Measurements from ENCODE around the gene TMEM130.

Gene TMEM130, protein sequence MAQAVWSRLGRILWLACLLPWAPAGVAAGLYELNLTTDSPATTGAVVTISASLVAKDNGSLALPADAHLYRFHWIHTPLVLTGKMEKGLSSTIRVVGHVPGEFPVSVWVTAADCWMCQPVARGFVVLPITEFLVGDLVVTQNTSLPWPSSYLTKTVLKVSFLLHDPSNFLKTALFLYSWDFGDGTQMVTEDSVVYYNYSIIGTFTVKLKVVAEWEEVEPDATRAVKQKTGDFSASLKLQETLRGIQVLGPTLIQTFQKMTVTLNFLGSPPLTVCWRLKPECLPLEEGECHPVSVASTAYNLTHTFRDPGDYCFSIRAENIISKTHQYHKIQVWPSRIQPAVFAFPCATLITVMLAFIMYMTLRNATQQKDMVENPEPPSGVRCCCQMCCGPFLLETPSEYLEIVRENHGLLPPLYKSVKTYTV

DNA sequence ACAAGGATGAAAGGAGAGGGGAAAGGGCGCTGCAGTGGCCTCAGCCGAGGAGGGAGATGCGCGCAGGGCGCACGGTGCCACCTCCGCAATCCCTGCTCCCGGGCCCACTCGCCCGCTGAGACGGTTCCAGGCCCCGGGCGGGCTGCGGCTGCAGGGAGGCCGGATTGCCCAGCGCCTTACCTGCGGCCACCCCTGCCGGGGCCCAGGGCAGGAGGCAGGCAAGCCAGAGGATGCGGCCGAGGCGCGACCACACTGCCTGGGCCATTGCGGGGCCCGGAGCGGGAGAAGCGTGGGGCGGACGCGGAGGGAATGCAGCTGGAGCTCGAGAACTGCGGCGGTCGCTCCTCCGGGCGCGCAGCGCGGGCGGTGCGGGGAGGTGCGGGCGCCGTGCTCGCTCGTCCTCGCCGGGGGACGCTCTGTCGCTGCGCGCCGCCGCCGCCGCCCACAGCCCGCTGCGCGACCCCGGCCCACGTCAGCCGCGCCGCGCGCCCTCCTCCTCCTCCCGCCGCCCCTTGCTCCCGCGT, at the start of gene TMEM130:
Gene TMEM130 (minus strand): TSS at position 418 of the 524 bp plus-strand sequence. CDS start 153 bp downstream, at position 265.
- DNase-seq (ENCODE audit: low read depth in 2 of 2), result no peak

DNA sequence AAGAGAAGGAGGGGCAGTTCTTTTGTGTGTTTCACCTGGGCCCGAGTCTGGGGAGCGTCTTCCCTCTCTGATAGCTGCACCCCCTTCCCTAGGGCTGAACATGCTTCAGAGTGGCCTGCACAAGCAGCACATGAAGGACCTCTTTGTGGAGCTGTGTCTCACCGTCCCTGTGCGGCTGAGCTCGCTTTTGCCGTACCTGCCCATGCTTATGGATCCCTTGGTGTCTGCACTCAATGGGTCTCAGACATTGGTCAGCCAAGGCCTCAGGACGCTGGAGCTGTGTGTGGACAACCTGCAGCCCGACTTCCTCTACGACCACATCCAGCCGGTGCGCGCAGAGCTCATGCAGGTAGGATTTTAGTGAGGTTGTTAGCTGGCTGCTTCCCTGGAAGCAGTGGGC, 47.5 kb upstream of the TMEM130 start:
- DNase-seq (ENCODE audit: low read depth in 2 of 2), result no peak

DNA sequence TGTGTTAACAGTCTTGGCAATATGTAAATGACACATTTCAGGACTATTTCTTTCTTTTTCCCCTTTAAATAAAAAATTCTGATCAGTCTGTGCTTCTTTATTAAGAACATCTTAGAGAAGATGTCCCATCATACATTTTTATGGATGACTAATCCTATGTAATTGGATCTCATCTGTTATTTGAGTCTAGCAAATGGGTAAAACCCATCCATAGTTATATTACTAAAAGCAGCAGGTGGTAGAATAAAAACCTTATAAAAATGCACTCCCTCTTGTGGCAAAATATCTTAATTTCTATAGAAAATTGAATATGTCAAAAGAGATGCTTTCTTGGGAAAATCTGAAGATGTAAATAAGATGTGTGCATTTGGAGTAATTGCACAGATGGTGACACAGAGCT, 43.8 kb upstream of the TMEM130 start:
- DNase-seq (ENCODE audit: low read depth in 2 of 2), result peak; percentile 12 to 24

DNA sequence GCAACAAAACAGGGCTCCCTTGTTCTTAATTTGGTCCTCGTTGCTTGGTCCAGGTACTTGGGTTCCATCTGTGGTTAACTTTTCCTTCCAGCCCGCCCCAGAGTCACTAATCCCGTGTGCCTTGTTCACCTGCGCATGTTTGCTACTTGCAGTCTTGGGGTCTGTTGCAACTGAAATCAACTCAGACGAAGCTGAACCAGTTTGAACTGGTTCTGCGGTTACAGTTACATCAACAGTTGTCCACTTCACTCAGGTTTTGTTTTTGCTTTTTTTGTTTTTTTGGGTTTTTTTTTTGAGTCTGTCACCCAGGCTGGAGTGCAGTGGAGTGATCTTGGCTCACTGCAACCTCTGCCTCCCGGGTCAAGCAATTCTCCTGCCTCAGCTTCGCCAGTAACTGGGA, 43.2 kb upstream of the TMEM130 start:
- no peak for DNase-seq (ENCODE audit: low read depth in 2 of 2)

DNA sequence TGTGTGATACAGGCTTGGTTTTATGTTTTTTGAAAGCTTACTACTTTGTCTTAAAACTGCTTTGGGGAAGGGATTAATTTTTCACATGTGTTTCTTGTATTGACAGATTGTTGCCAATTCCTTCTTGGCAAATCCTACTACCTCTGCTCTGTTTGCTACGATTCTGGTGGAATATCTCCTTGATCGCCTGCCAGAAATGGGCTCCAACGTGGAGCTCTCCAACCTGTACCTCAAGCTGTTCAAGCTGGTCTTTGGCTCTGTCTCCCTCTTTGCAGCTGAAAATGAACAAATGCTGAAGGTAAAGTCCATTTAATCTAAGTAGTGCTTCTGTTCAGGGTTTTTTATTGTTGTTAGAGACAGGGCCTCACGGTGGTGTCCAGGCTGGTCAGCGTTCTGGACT, 42.1 kb upstream of the TMEM130 start:
- DNase-seq (ENCODE audit: low read depth in 2 of 2), result no peak

DNA sequence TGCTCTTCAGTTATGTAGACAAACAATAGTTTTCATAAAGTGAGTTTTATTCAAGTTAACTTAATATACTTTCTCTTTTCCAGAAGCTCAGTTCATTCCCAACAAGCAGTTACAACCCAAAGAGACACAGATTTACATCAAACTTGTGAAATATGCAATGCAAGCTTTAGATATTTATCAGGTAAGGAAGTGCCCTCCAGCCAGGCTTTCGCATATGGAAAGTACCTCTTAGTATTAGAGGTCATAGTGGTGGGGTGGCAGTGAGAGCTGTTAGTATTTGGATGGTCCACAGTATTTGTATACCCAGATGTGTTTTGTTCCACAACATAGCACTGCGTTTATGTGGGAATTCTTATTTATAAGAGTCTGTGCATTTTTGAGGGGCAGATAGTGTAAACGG, 40.6 kb upstream of the TMEM130 start:
- DNase-seq (ENCODE audit: low read depth in 2 of 2), result no peak

DNA sequence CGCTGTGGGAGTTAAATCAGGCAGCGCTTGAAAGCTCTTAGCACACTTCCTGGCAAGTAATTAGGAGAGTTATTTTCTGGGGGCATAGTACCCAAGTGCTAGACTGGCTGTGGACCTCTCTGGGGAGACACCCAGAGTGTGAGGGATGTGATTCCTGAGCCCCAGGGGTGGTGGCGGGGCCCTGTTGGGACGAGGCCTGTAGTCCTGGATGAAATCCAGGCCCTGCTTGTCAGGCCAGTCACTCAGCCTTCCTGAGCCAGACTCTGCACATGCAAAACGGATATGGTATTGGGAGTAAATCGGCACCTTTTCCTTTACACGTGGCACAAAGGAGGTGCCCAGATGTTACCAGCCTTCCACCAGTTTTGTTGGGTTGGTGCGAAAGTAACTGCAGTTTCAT, 39.7 kb upstream of the TMEM130 start:
- DNase-seq (ENCODE audit: low read depth in 2 of 2), result no peak

DNA sequence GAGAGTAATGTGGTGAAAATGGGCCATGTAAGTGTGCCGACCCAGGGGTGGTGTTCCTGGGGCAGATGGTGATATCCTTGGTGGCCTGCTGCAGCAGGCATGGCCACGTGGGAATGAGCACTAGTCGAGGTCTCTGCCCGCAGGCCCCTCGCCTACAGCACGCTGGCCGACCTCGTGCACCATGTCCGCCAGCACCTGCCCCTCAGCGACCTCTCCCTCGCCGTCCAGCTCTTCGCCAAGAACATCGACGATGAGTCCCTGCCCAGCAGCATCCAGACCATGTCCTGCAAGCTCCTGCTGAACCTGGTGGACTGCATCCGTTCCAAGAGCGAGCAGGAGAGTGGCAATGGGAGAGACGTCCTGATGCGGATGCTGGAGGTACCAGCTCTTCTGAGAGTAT, 38.8 kb upstream of the TMEM130 start:
- DNase-seq (ENCODE audit: low read depth in 2 of 2), result no peak

DNA sequence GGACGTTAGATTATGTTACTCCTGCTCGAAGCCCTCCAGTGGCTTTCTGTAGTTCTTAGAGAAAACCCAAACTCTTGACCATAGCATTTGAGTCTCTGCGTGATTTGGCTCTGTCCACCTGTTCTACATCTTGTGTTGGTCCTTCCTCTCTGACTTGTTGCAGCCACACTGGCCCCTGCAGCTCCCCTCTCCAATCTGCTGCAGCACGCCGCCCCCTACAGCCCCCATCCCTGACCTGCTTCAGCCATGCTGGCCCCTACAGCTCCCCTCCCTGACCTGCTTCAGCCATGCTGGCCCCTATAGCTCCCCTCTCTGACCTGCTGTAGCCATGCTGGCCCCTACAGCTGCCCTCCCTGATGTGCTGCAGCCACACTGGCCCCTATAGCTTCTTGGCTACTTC, 37.8 kb upstream of the TMEM130 start:
- DNase-seq (ENCODE audit: low read depth in 2 of 2), result no peak

DNA sequence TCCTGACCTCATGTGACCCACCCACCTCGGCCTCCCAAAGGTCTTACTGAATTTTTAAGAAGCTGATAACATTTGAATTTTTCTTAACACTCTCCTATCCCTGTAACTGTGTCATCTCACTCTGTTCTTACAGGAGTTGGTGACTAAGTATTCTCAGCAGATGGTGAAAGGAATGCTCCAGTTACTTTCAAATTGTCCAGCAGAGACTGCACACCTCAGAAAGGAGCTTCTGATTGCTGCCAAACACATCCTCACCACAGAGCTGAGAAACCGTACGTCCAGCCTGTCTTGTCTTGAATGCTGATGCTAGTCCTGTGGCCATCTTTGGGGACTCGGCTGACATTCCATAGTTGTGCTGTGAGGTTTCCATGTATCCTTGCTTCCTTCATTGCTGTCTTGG, 33.4 kb upstream of the TMEM130 start:
- no peak for DNase-seq (ENCODE audit: low read depth in 2 of 2)

DNA sequence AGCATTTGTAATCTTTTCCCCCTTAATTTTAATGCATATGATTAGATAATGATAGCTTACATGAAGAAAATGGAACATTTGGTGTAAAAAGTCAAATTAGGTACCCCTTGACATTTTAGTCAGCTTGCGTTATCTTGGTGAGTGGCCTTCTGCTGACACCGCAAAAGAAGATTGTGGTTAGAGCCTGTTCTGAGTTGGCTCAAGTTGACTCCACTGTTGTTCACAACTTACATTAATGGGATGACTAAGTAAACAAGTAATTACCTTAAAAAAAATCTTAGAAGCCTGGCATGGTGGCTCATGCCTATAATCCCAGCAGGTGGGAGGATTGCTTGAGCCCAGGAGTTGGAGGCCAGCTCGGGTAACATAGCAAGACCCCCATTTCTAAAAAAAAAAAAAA, 32.7 kb upstream of the TMEM130 start:
- DNase-seq (ENCODE audit: low read depth in 2 of 2), result no peak

DNA sequence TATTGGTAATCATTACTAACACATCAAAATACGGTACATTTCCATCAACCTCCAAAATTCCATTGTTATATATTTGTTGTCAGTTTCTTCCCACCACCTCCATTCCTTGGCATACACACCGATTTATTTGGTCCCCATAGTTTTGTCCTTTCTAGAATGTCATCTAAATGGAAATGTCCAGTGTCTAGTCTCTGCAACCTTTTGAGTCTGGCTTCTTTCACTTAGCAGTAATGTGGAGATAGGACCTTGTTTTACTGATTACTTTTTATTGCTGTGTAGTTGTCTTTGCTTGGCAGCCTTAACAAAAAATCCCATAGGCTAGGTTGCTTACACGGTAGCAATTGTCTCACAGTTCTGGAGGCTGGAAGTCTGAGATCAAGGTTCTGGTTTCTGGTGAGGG, 31.0 kb upstream of the TMEM130 start:
- DNase-seq (ENCODE audit: low read depth in 2 of 2), result no peak

DNA sequence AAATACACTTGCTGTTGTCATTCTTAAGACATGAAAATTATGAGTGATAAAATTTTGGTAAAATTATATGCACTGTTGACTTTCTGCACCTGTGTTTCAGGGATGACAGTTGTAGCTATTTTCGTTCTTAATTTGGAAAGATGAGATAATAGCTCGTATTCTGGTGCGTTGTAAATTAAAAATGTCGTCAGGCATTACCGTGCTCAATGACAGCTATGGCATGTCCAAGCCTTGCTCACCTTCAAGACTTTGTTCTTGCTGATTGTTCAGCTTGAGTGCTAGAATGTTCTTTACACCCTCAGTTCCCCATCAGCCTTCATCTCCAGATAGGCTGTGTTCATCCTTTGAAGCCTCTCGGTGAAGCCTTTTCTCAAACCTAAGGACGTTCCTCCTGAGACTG, 30.0 kb upstream of the TMEM130 start:
- DNase-seq (ENCODE audit: low read depth in 2 of 2), result no peak

DNA sequence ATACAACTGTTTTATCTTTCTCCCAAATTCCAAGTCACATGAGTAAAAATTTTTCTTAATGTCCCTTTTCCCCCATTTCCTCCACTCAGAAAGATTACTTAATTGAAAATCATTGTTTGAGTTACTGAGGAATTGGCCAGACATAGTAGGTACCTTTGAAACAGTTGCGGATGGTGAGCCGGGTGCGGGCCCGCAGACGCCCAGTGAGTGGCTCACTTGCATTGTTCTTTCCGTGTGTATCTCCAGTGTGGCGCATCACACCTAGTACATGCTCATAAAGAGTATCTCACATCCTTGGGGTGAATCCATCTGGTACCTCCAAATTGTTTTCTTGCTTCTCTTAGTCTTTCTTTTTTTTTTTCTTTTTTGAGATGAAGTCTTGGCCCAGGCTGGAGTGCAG, 22.8 kb upstream of the TMEM130 start:
- DNase-seq (ENCODE audit: low read depth in 2 of 2), result no peak

DNA sequence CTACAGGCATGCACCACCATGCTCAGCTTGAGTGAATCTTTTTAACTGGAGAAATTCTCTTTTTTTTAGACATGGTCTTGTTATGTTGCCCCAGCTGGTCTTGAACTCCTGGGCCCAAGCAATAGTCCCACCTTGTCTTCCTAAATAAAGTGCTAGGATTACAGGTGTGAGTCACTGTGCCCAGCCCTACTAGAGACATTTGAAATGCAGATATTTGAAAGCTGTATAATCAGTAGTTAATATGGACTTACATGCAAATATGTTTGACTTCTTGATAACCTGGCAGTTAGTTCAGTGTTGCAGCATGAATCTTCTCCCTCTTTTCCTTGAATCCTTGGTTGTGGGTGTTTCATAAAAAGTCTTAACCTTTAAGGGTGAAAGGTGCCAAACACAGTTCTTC, 17.2 kb upstream of the TMEM130 start:
- no peak for DNase-seq (ENCODE audit: low read depth in 2 of 2)

DNA sequence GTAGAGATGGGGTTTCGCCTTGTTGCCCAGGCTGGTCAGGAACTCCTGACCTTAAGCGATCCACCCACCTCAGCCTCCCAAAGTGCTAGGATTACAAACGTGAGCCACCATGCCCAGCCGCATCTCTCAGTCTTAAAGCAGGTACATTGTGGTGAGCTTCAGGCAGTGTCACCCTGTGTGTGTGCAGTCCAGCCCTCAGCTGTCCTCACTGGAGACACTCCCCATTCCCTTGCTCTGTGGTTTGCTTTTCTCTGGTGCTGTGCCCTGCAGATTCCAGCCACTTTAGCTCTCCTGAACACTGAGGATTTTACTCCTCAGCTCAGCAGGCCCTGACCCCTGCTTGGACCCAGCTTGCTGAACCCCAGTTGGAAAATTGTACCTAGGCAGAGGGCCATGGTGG, 14.6 kb upstream of the TMEM130 start:
- DNase-seq (ENCODE audit: low read depth in 2 of 2), result no peak

DNA sequence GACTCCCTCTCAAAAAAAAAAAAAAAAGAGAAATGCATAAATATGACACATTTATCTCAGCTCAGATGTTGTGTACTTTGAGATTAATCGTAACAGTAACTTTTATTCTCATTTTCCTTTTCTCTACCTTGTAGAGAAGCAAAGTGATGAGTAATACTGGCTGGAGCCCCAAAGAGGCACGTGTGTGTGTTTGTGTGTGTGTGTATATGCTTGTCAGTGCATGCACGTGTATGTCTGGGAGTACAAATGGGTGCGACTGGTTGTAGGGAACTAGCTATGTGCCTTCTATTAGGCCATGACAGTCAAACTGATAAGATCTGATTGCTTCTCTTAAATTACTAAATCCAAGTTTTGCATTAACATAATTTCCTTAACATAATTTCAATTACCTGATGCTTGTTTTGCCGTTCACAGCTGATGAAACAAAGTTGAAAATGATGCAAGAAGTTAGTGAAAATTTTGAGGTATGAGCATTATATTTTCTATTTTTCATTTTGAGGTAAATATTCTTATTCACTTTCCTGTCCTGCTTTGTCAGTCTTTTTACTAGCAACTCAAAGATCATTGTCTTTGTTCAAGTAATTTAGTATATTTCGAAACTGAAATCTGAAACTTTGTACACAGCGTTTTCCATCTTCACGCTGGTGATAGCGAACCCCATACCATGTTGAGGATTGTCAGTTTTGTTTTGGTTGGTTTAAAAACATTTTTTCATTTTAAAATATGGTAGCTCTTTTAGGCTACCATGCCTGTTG, 11.9 kb upstream of the TMEM130 start:
- DNase-seq (ENCODE audit: low read depth in 2 of 2), result no peak

DNA sequence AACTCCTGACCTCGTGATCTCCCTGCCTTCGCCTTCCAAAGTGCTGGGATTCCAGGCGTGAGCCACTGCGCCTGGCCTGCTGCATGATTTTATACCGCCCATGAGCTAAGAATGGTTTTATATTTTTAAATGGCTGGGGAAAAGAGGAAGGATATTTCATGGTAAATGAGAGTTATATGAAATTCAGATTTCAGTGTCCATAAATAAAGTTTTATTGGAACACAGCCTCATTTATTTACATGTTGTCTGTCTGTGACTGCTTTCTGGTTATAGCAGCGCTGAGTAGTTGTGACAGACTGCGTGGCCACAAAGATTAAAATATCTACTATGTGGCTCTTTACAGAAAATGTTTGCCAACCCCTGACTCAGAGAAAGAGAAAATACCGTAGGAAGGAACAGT, 10.7 kb upstream of the TMEM130 start:
- no peak for DNase-seq (ENCODE audit: low read depth in 2 of 2)

DNA sequence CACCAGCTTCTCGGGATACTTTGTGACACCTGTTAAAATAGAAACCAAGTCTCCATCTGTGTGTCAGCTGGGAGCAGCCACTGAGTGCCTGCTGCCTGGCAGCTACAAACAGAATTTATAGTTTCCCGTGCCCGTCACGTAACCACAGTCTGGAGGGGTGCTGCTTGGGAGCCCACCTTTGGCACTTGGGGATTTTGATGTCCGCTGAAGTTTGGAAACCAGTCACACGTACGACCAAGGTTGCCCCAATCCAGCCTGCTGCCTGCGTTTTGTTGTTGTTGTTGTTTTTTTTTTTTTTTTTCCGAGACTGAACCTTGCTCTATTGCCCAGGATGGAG, 10.1 kb upstream of the TMEM130 start:
- no peak for DNase-seq (ENCODE audit: low read depth in 2 of 2)

DNA sequence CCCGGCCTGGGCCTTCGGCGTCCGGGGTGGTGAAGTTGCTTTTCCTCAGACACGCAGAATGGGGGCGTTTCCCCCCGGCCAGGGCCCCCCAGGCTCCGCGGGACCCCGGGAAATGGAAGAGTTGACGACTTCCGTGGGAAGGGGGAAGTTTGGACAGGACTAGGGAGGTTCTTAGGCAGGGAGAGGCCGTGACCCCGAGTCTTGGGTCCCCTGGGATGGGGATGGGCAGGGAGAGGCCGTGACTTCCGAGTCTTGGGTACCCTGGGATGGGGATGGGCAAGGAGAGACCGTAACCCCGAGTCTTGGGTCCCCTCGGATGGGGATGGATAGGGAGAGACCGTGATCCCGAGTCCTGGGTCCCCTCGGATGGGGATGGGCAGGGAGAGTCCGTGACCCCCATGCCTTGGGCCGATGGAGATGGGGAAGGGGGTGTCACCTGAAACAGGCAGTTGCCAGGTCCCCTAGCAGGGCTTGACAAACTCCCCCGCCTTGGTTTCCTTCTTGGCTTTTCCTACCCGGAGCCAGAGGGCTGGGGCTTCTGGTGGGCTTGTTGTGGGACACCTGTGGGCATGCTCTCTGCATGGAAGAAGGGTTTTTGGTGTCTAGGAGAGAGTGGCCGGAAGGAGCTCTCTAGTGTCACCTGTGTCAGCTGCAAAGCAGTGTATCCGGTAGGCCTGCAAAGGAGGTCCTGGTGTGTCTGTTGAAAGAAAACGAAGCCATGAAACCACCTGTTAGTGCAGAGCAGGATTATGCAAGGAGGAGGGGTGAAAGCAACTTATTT, 9.6 kb upstream of the TMEM130 start:
- no peak for DNase-seq (ENCODE audit: low read depth in 2 of 2)

DNA sequence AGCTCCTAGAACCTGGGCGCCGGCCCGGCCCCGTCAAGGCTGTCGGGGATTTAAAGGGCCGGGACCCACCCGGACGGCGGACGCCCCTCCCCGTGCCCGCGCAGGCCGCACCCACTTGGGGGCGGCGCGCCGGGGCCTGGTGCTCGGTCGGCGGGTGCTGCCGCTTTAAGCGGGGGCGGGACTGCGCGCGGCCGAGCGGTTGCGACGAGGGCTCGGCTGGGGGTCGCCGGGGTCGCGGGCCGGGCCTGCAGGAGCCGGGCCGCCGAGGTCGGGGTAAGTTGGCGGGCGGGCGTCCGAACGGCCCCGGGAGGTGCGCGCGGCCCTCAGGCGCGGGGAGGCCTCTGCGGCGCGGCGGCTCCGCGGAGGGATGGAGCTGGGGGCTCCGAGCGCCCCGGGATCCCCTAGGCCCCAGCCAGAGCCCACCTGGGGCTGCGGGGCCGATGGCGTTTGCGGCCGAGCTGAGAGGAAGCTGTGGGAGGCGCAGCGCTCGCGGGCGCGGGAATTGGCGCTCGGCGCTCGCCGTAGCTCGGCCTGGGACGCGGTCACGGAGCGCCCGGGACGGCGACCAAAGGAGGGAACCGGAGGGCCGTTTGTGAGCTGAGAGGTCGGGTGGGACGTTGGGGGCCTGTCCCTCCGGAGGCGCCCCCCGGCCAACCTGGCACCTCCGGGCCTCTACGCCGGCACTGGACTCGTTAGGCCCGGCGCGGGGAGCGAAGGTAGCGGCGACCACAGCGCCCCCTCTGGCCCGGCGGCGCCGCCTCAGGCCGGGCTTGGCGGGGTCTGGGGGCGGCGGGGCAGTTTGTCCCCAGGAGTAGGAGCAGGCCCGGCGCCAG, 8.8 kb upstream of the TMEM130 start, which contains the start of gene TRRAP:
Gene TRRAP (plus strand): TSS at position 168 of the 833 bp plus-strand sequence. CDS start 2,619 bp downstream, outside the sequence.
- DNase-seq (ENCODE audit: low read depth in 2 of 2), result peak in 1 of 2 experiments; percentile 39

All from fibroblast of skin of left quadriceps (primary cell).